ENCODE data around the gene FDXR.

Gene FDXR

DNA sequence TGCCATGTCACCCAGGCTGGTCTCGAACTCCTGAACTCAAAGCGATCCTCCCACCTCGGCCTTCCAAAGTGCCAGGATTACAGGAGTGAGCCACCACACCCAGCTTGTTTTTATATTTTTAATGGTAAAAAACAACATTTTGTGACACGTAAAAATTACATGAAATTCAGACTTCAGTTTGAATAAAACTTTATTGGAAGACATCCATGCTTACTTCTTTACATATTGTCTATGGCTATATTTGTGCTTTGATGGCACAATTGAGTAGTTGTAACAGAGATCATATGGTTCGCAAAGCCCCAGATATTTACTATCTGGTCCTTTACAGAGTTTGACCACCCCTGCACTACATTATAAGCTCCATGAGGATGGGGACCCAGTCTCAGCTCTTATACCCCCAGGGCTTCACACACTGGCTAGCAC lies 1.8 kb upstream of the FDXR start:
- Histone ChIP-seq H3K9ac (ENCODE audit: low read length) (no peak overlapping the region), H2BK12ac (ENCODE audit: low read length in 2 of 2) (no peak overlapping the region), H3K18ac (ENCODE audit: low read depth in 1 of 2, low read length in 2 of 2) (no peak overlapping the region), H2BK120ac (ENCODE audit: low read depth, low read length) (no peak overlapping the region), H3K4me3 (ENCODE audit: insufficient read depth in 1 of 2, low read depth in 1 of 2, low read length in 2 of 2) (no peak overlapping the region), H2BK5ac (ENCODE audit: low read depth, low read length, poor library complexity, severe bottlenecking) (no peak overlapping the region), H3K27ac (ENCODE audit: low read length, poor library complexity, severe bottlenecking) (no peak overlapping the region), H2BK15ac (ENCODE audit: low read depth, poor library complexity, severe bottlenecking) (no peak overlapping the region), H3K4me2 (ENCODE audit: low read length, poor library complexity, severe bottlenecking) (no peak overlapping the region), H3K27me3 (ENCODE audit: control insufficient read depth in 1 of 2, insufficient read depth in 1 of 2, low read length in 2 of 2) (peaks cover 10 to 21% of the 10 kb centered on the region in 2 experiments), H2AK5ac (ENCODE audit: low read length, severe bottlenecking) (no peak overlapping the region), H3K79me1 (replicated peaks; ENCODE audit: low read length, poor library complexity, severe bottlenecking) (peaks cover 17% of the 10 kb centered on the region), H3K36me3 (ENCODE audit: control insufficient read depth in 1 of 2, insufficient read depth in 2 of 2, low read depth in 1 of 2, low read length in 2 of 2) (peaks cover 3 to 4% of the 10 kb centered on the region in 2 experiments), H3K23ac (ENCODE audit: low read length in 2 of 2) (no peak overlapping the region), H4K91ac (ENCODE audit: low read length) (no peak overlapping the region), H2AFZ (ENCODE audit: low read depth, low read length) (no peak overlapping the region), H3K4me1 (ENCODE audit: control insufficient read depth, insufficient read depth, low read depth, low read length) (peaks cover 23% of the 10 kb centered on the region), H3K9me3 (ENCODE audit: control insufficient read depth, low read length) (no peaks in the 10 kb centered on the region), H3K4ac (ENCODE audit: low read depth in 1 of 2, low read length in 2 of 2) (no peak overlapping the region), H4K8ac (ENCODE audit: low read length) (no peak overlapping the region), H3K14ac (ENCODE audit: low read length in 2 of 2) (no peak overlapping the region)
- no peak for DNase-seq
- WGBS, result 100% methylated on average over 2 of the region's 5 CpGs

DNA sequence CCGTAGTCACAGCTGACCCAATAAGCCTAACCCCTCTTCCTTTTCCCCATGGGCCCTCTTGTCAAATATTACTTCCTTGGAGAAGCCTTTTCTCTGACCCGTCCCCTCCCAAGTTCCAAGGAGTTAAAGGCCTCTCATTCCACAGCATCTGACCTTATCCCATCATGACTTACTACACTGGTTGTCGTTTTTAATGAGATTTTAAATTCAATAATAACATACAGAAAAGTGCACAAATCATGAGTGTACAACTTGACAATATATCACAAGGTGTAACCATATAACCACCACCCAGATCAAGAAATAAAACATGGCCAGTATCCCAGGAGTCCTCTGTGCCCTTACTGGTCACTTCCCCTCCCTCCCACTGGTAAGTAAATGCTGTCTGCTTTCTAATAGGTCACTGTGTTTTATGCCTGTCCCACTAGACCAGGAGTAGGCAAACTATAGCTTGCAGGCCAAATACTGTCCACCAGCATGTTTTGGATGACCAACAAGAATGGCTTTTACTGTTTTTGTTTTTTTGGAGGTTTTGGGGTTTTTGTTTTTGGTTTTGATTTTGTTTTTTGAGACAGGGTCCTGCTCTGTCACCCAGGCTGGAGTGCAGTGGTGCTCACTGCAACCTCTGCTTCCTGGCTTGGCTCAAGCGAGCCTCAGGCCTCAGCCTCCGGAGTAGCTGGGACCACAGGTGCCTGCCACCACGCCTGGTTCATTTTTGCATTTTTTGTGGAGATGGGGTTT lies 1.2 kb upstream of the FDXR start:
- Histone ChIP-seq H3K27ac (ENCODE audit: low read length, poor library complexity, severe bottlenecking) (no peak overlapping the region), H3K4me2 (ENCODE audit: low read length, poor library complexity, severe bottlenecking) (peak overlapping the region; percentile 79), H4K91ac (ENCODE audit: low read length) (no peak overlapping the region), H3K27me3 (ENCODE audit: control insufficient read depth in 1 of 2, insufficient read depth in 1 of 2, low read length in 2 of 2) (peaks cover 6 to 21% of the 10 kb centered on the region in 2 experiments), H2BK5ac (ENCODE audit: low read depth, low read length, poor library complexity, severe bottlenecking) (no peak overlapping the region), H2BK120ac (ENCODE audit: low read depth, low read length) (no peak overlapping the region), H3K9me3 (ENCODE audit: control insufficient read depth, low read length) (no peaks in the 10 kb centered on the region), H3K18ac (ENCODE audit: low read depth in 1 of 2, low read length in 2 of 2) (no peak overlapping the region), H2AFZ (ENCODE audit: low read depth, low read length) (no peak overlapping the region), H3K79me1 (replicated peaks; ENCODE audit: low read length, poor library complexity, severe bottlenecking) (peaks cover 17% of the 10 kb centered on the region), H3K23ac (ENCODE audit: low read length in 2 of 2) (no peak overlapping the region), H3K4ac (ENCODE audit: low read depth in 1 of 2, low read length in 2 of 2) (no peak overlapping the region), H2AK5ac (ENCODE audit: low read length, severe bottlenecking) (no peak overlapping the region), H3K14ac (ENCODE audit: low read length in 2 of 2) (no peak overlapping the region), H3K4me3 (ENCODE audit: insufficient read depth in 1 of 2, low read depth in 1 of 2, low read length in 2 of 2) (peak overlapping the region in 1 of 2 experiments; percentile 91), H2BK15ac (ENCODE audit: low read depth, poor library complexity, severe bottlenecking) (no peak overlapping the region), H3K4me1 (ENCODE audit: control insufficient read depth, insufficient read depth, low read depth, low read length) (peaks cover 23% of the 10 kb centered on the region), H3K9ac (ENCODE audit: low read length) (peak overlapping the region; percentile 98), H3K36me3 (ENCODE audit: control insufficient read depth in 1 of 2, insufficient read depth in 2 of 2, low read depth in 1 of 2, low read length in 2 of 2) (peaks cover 4 to 7% of the 10 kb centered on the region in 2 experiments), H2BK12ac (ENCODE audit: low read length in 2 of 2) (no peak overlapping the region), H4K8ac (ENCODE audit: low read length) (peak overlapping the region; percentile 4)
- WGBS, result 64% methylated on average over 5 of the region's 6 CpGs
- DNase-seq, result peak; percentile 25

DNA sequence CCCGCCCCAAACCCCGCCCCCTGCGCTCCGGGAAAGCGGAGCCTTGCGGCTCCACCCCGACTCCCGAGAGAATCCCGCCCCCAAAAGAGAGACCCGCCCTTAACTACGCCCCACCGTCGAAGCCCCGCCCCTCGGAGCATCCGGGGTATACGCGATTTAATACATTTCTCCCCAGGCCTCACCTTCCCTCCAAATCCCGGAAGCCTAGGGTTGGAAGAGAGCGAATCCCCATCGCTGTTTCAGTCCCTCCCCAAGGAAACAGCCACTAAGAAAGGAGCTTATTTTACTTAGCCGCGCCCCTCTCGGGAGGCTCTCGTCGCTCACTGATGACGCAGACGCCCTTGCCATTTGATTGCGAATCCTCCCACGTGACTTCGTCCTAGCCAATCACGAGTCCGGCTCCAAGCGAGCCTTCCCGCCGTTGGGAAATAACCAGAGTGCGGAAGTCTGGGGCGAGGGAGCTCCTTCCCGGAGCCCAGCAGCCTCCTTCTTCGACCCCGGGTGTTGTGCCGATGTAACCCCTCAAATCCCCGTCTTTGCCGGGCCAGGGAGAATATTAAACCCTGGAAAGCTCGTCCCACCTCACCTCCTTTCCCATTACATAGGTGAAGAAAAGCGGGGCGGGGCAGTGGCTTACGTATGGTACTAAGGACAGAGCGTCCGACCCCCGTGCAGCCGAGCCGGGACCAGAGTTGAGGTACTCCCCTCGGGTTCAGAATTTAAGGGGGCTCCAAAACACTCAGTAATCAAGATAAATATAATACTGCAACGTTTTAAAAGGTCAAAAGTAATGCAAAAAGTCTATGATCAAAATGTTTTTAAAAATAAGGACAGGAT lies 461 bp upstream of the FDXR start:
- under 1% methylated on average over 46 of the region's 55 CpGs for WGBS

More for the DNA sequence above, 461 bp upstream of the FDXR start:
- no peak overlapping the region for H3K23ac ChIP-seq (ENCODE audit: low read length in 2 of 2)
- peaks cover 27% of the 10 kb centered on the region for H3K4me1 ChIP-seq (ENCODE audit: control insufficient read depth, insufficient read depth, low read depth, low read length)
- H3K18ac ChIP-seq (ENCODE audit: low read depth in 1 of 2, low read length in 2 of 2), result peak overlapping the region in 1 of 2 experiments; percentile 67
- H3K36me3 ChIP-seq (ENCODE audit: control insufficient read depth in 1 of 2, insufficient read depth in 2 of 2, low read depth in 1 of 2, low read length in 2 of 2), result peaks cover 7 to 11% of the 10 kb centered on the region in 2 experiments
- no peak overlapping the region for H2BK12ac ChIP-seq (ENCODE audit: low read length in 2 of 2)
- no peak overlapping the region for H2BK5ac ChIP-seq (ENCODE audit: low read depth, low read length, poor library complexity, severe bottlenecking)
- H3K4ac ChIP-seq (ENCODE audit: low read depth in 1 of 2, low read length in 2 of 2), result peak overlapping the region; percentile 88 to 90
- H2AFZ ChIP-seq (ENCODE audit: low read depth, low read length), result no peak overlapping the region
- no peaks in the 10 kb centered on the region for H3K9me3 ChIP-seq (ENCODE audit: control insufficient read depth, low read length)
- H3K9ac ChIP-seq (ENCODE audit: low read length), result peak overlapping the region; percentile 98
- no peak overlapping the region for H2BK15ac ChIP-seq (ENCODE audit: low read depth, poor library complexity, severe bottlenecking)
- H2AK5ac ChIP-seq (ENCODE audit: low read length, severe bottlenecking), result no peak overlapping the region
- peak overlapping the region; percentile 68 to 91 for H3K4me3 ChIP-seq (ENCODE audit: insufficient read depth in 1 of 2, low read depth in 1 of 2, low read length in 2 of 2)
- peak overlapping the region; percentile 79 for H3K4me2 ChIP-seq (ENCODE audit: low read length, poor library complexity, severe bottlenecking)
- peaks cover 2 to 17% of the 10 kb centered on the region in 2 experiments for H3K27me3 ChIP-seq (ENCODE audit: control insufficient read depth in 1 of 2, insufficient read depth in 1 of 2, low read length in 2 of 2)
- no peak overlapping the region for H2BK120ac ChIP-seq (ENCODE audit: low read depth, low read length)
- H4K8ac ChIP-seq (ENCODE audit: low read length), result peak overlapping the region; percentile 84
- no peak overlapping the region for H3K14ac ChIP-seq (ENCODE audit: low read length in 2 of 2)
- H4K91ac ChIP-seq (ENCODE audit: low read length), result no peak overlapping the region
- peaks cover 20% of the 10 kb centered on the region for H3K79me1 ChIP-seq (replicated peaks; ENCODE audit: low read length, poor library complexity, severe bottlenecking)
- DNase-seq, result peak; percentile 100
- peak overlapping the region; percentile 70 for H3K27ac ChIP-seq (ENCODE audit: low read length, poor library complexity, severe bottlenecking)
